Measurements from ENCODE around the gene NLRC5.
"Not testable (repeated sequence)": the region's sequence is repeated elsewhere in the genome, so short reads cannot be mapped to it uniquely, and the experiment has no call there.

NLRC5 gene

DNA sequence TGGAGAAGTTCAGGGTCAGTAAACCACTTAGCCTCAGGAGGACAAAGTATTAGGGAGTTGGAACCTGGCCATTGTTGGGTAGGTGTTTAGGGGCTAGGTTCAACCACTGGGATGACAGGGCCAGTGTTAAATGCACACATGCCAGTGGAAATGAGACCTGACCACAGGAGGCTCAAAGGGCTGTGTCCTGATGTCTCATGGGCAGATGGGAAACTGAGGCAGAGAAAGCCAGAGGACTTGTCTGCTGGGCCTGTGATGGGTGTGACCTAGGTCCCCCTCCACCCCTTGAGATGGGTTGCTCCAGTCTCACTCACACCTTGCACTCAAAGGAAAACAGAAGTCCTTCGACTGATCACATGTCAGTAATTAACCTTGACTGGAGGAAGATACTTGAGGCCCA, 119.1 kb downstream of the NLRC5 start:
- no peak for DNase-seq

- not testable (repeated sequence) for DNase-seq
Observed at GRCh38 chr16:57109259-57110105, 120.1 kb downstream of the NLRC5 start.

GRCh38 chr16:57110937-57111336, 121.6 kb downstream of the NLRC5 start:
- DNase-seq: no peak

GRCh38 chr16:57111420-57111819, 122.1 kb downstream of the NLRC5 start:
- no peak for DNase-seq

GRCh38 chr16:57112403-57113041, 123.2 kb downstream of the NLRC5 start:
- DNase-seq: no peak

- DNase-seq: no peak
Observed at GRCh38 chr16:57113042-57113453, 123.7 kb downstream of the NLRC5 start.

GRCh38 chr16:57113664-57114063, 124.3 kb downstream of the NLRC5 start:
- no peak for DNase-seq

DNA sequence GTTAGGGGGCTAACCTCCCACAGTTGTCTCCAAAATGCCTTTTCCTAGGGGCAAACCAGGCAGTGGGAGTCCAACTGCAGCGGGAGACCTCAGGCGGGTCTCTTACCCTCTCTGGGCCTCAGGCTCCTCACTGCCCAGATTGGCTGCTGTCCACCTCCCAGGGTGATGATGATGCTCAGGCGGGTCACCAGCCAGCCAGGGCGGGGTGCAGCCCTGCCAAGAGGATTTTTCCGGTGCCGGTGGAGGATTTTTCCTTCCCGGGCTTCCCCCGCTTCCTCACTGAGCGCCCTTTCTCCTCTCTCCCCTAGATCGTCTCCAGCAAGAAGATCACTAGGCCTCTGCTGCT, 125.8 kb downstream of the NLRC5 start:
- DNase-seq: no peak

- no peak for DNase-seq
Observed at GRCh38 chr16:57115514-57116182, 126.3 kb downstream of the NLRC5 start.

- DNase-seq: no peak
Observed at GRCh38 chr16:57118461-57119084, 129.2 kb downstream of the NLRC5 start.

DNA sequence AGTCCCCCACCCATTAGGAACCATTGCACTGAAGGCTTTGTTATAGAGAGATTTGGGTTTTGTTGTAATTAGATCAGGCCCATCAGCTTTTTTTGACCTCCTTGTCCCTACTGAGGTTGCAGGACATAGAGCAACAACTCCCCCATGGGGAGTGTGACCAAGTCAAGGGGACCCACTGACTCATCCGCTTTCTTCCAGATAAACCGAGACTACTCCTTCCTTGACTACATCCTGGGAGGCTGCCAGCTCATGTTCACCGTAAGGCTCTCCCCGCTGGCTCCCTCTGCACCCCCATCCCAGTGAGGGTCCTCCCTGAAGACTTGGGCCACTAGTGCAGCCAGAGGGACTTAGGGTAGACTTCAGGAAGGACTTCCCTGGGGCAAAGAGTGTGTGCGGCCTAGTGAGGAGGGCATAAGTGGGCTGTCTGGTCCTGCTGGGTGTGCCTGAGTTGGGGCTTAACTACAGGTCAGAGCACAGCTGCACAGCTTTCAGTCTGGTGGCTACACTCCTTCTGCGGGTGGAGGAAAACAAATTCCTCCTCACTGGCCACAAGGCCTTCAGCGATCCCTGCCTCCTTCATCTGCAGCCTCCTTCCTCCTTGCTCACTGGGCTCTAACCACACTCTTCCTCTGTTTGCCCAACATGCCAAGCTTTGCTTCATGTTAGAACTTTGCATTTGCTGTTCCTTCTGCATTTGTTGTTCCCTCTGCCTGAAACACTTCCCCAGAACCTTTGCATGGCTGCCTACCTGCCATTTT, 134.0 kb downstream of the NLRC5 start:
- no peak for DNase-seq

- DNase-seq: no peak
Observed at GRCh38 chr16:57123974-57124674, 134.8 kb downstream of the NLRC5 start.

DNA sequence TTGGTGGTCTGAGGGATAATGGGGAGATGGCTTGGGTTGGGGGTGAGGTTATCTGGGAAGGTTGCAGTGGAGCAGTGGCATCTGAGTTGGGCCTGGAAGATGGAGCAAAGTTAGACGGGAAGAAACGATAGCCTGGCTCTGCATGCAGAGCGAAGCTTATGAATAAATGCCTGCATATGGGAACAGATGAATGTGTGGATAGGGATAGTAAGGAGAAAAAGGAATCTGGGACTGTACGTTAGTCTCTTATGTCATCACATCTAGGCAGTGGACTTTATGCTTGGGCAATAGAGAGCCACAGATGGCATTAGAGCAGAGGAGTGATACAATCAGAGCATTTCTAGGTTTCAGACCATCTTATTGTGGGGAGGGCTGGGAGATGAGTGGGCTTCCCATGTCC, 136.0 kb downstream of the NLRC5 start:
- no peak for DNase-seq

DNA sequence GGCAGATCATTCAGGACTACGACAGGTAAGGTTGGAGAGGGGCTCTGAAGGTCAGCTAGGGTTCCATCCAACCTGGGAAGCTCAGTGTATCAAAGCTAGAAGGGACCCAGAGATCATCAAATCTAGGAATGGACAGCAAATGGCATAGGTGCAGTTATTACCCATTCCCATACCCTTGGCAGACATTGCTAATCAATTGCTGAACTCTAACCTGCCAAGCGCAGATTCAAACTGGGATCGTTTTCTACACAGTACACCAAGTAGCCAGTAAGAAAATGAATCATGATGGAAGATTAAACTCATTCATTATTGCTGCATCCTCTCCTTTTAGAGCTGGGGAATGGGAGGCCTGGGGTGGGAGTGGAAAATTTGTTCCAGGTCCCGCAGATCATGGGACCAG, 136.6 kb downstream of the NLRC5 start:
- DNase-seq: no peak

- DNase-seq: no peak
Observed at GRCh38 chr16:57126411-57126810, 137.1 kb downstream of the NLRC5 start.

DNA sequence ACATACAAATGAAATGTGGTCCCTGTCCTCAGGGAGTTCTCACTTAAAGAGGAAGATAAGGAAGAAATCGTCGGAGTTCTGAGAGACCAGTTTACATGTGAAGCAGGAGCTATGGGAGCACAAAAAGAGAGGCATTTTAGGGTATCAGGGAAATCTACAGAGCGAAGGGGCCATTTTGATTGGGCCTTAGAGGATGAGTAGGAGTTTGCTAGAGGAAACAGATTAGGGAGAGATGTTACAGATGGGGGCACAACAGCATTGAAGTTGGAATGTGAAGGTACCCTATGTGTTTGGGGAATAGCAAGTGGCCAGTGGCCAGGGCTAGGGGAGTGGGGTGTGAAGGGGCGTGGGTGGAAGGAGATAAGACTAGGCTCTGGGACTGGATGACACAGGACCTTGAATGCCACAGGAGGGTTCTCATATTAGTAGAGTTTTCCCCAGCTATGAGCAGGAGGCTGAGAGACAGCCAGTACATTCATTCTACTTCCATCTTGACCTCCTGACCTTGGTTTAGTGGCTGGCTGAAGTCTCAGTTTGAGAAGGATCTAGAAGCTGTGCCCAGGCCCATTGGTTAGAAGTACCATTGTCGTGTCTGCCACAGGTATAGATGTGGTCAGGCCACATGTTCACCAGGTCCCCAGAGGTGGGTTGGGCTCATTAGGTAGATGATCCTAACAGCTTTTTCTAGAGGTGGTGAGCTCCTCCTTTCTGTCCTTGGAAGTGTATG, 137.8 kb downstream of the NLRC5 start:
- no peak for DNase-seq

DNA sequence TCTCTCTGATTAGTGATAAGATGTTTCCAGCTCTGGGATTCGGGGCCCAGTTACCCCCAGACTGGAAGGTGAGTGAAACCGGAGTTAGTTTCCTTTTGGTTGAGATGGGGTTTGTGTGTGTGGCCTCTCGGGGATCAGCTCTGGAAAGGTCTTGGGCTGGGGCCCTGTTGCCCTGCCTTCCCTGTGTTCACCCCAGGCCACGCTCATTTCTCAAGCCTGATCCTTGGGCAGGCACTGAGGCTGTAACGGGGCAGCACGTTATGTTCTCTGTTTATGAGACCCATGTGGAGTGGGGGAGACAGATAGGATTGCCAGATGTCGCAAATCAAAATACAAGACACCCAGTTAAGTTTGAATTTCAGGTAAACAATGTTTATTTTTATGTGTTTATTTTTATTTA, 138.5 kb downstream of the NLRC5 start:
- no peak for DNase-seq

GRCh38 chr16:57128771-57129389, 139.5 kb downstream of the NLRC5 start:
- peak; percentile 26 to 27 for DNase-seq

GRCh38 chr16:57130950-57131321, 141.6 kb downstream of the NLRC5 start:
- DNase-seq: no peak

DNA sequence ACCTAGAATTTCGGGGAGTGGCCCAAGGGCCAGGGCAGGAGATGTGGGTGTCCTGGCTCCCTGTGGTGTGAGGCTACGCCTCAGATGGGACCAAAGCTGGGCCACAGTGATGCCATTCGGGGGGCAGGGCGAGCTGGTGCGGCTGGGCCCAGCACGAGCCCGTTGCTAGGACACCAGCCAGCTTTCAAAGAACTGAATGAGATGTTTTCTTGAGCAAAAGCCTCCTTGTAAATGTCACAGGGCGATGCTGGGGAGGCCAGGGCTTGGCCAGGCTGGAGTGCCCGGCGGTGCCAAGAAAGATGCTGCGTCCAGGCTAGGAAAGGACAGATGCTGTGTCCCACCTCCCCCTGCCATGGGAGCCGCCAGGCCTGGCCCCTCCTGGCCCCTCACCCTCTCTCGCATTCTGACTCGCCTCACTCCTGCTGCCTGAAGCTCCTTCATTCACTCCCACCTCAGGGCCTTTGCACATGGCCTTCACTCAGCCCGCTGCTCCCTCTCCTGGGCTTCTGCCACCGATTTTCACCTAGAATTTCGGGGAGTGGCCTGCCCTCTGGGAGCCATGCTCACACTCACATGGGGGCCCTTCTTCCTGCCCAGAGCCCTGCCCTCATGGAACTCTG, 142.1 kb downstream of the NLRC5 start:
- no peak for DNase-seq

- DNase-seq: no peak
Observed at GRCh38 chr16:57132470-57132869, 143.1 kb downstream of the NLRC5 start.

Data from stimulated activated CD4-positive, alpha-beta T cell treated with anti-CD3 and anti-CD28 coated beads, Interleukin-2, amount 100 ng/mL, for 24 hours (primary cell).